Measurements from ENCODE around the gene CD84.

CD84 gene

GRCh38 chr1:160624464-160624863 is 45.2 kb upstream of the CD84 start:
- no peak for TF ChIP-seq CTCF (IDR thresholded peaks at IDR 0.05; ENCODE audit: low read depth, low read length, missing control alignments)
- DNase-seq (ENCODE audit: low read depth): no peak
- H3K4me3 ChIP-seq (ENCODE audit: low read depth, low read length): no peak overlapping the region

GRCh38 chr1:160623862-160624261 is 44.6 kb upstream of the CD84 start:
- H3K4me3 ChIP-seq (ENCODE audit: low read depth, low read length): no peak overlapping the region; the same call in 1 of the 2 replicates
- no peak for DNase-seq (ENCODE audit: low read depth)
- TF ChIP-seq CTCF (IDR thresholded peaks at IDR 0.05; ENCODE audit: low read depth, low read length, missing control alignments): no peak

DNA sequence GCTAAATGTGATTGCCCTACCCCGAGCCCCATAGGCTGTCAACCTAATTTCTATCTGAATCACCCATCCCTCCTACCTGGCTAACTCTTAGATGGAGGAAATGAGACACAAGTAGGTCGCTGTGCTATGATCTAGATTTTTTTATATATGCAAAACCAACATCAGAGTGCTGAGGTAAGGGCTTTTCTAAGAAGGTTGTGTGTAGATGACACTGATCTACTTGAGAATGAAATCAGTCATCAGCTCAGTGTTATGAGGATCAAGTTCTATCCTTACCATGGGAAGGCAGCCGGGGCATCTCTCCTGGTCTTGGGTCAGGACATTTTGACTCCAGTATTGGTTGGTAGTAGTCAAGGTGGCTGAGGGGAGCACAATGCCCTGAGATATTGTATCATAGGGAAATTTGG is 43.9 kb upstream of the CD84 start:
- TF ChIP-seq CTCF (IDR thresholded peaks at IDR 0.05; ENCODE audit: low read depth, low read length, missing control alignments): no peak
- H3K4me3 ChIP-seq (ENCODE audit: low read depth, low read length): no peak overlapping the region; the same call in 1 of the 2 replicates
- no peak for DNase-seq (ENCODE audit: low read depth)

DNA sequence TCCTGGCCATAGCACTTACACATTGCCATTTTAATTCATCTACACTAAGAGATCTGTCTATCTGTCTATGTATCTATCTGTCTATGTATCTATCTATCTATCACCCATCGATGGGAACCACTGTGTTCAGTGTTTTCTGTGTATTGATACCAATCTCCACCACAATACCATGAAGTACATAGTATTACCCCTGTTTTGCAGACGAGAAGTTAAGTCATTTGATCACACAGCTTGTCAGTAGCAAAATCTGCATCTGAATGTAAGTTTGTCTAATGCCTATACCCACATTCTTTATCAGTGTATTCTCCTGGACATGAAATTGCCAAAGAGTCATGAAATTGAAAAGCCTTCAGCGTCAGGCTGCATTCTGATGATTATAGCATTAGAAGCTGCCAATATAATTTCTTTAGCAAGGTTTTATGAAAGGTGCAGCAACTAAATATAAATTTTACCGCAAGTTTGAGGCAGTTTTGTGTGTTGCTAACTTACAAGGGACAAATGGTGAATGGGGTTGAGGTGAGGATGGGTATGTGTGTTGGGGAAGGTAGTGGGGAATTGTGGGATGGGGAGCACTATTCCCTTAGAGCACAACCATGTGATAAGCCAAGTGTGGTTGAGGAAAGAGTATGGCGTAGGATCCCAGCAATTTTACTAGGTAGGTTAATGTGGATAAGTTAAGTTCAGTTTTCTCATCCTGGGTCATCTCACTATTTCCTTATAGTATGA is 43.4 kb upstream of the CD84 start:
- TF ChIP-seq CTCF (IDR thresholded peaks at IDR 0.05; ENCODE audit: low read depth, low read length, missing control alignments): no peak
- H3K4me3 ChIP-seq (ENCODE audit: low read depth, low read length): no peak overlapping the region

DNA sequence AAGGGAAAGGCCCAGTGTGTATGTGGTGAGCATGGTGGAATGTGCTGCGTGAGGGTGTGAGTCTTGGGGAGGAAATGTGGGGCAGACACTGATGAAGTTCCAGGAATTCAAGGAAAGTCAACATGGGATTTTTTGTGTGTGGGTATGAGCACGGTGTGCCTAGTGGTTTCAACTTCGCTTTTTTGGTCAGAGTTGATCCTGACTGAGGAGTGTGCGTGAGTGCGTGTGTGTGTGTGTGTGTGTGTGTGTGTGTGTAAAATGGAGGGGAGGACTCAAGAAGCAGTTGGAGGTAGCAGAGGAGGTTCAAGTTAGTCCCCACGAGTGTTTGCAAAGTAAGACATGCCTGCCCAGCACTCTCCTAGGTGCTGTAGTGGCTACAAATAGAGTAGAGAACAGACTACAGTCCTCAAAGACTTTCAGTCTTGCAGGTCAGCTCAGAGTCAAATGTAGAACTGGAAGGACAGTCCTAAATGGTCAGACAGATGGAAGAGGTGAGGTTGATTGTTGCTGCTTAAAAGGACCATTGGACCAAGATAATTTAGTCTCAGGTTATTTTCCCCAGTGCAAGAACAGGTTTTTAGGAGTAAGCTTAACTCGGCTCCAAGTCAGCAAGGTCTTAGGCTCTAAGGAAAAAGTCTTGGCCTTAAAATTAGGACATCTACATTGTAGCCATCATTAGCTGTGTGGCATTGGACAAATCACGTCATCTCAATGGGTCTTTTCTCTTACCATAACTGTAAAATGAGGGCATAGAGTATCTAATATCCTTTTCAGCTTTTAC is 42.5 kb upstream of the CD84 start:
- no peak for DNase-seq (ENCODE audit: low read depth)
- TF ChIP-seq CTCF (IDR thresholded peaks at IDR 0.05; ENCODE audit: low read depth, low read length, missing control alignments): no peak
- no peak overlapping the region for H3K4me3 ChIP-seq (ENCODE audit: low read depth, low read length)

More for the DNA sequence above, 43.4 kb upstream of the CD84 start:
- DNase-seq (ENCODE audit: low read depth): no peak

- DNase-seq (ENCODE audit: low read depth): no peak
- TF ChIP-seq CTCF (IDR thresholded peaks at IDR 0.05; ENCODE audit: low read depth, low read length, missing control alignments): no peak
- H3K4me3 ChIP-seq (ENCODE audit: low read depth, low read length): no peak overlapping the region
Observed at GRCh38 chr1:160620942-160621632, 41.8 kb upstream of the CD84 start.
